GM23338 (cell line): Measurements from ENCODE around the gene IL1B.

Experiments used
- CREB1 ChIP-seq: fragments of 250-450 bp; sonication (Bioruptor Pico); IDR thresholded peaks from 2 replicates; pipeline ENCODE4 v1.5.0; 2020; ENCODE audit warnings: low read depth, mild to moderate bottlenecking, moderate library complexity
- CTCF ChIP-seq, 2 experiments: fragments of 200-600 bp in 1 of 2; sonication (generic) in 1 of 2; conservative IDR thresholded peaks; 2 replicates each; pipeline versions ENCODE4 v1.5.1 to v1.6.1; 2016 to 2017; ENCODE audit warnings: antibody characterized with exemption in 2 of 2, low read depth in 2 of 2, mild to moderate bottlenecking in 2 of 2, moderate library complexity in 1 of 2
- EZH2 ChIP-seq: fragments of 200-600 bp; sonication (generic); IDR thresholded peaks from one replicate; pipeline ENCODE4 v1.8.0; 2017; ENCODE audit warnings: antibody characterized with exemption, mild to moderate bottlenecking, low read depth; ENCODE audit not compliant: unreplicated experiment
- EZH2phosphoT487 ChIP-seq: fragments of 200-600 bp; sonication (generic); IDR thresholded peaks from one replicate; pipeline ENCODE4 v1.8.1; 2018; ENCODE audit warnings: antibody characterized with exemption; ENCODE audit not compliant: unreplicated experiment
- JUNB ChIP-seq: IDR thresholded peaks from one replicate; pipeline ENCODE4 v1.6.1; 2016; ENCODE audit warnings: antibody characterized with exemption; ENCODE audit not compliant: unreplicated experiment
- NANOG ChIP-seq: IDR thresholded peaks from 2 replicates; pipeline ENCODE4 v1.6.1; 2016; ENCODE audit warnings: antibody characterized with exemption, borderline replicate concordance
- POLR2AphosphoS5 ChIP-seq: IDR thresholded peaks from 2 replicates; pipeline ENCODE4 v1.6.1; 2016; ENCODE audit warnings: antibody characterized with exemption, low read depth
- REST ChIP-seq: IDR thresholded peaks from one replicate; pipeline ENCODE4 v1.6.1; 2018; ENCODE audit warnings: antibody characterized with exemption; ENCODE audit not compliant: unreplicated experiment
- ZNF114 ChIP-seq: fragments of 250-450 bp; sonication (Bioruptor Pico); IDR thresholded peaks from 2 replicates; pipeline ENCODE4 v1.5.0; 2020; ENCODE audit warnings: mild to moderate bottlenecking, moderate library complexity

- TF ChIP-seq CTCF (conservative IDR thresholded peaks at IDR 0.05; ENCODE audit: low read depth in 2 of 2) = no peak
- no peak for TF ChIP-seq POLR2AphosphoS5
- no peak for TF ChIP-seq ZNF114 (CRISPR knock-in tag)
- TF ChIP-seq EZH2 = no peak
- TF ChIP-seq REST = no peak
- no peak for TF ChIP-seq EZH2phosphoT487
- TF ChIP-seq JUNB = no peak
- TF ChIP-seq CREB1 (CRISPR knock-in tag) = no peak
- TF ChIP-seq NANOG = no peak
These were observed 47.9 kb downstream of the IL1B start for GRCh38 chr2:112788653-112789052.
